Stimulated activated CD4-positive, alpha-beta T cell treated with anti-CD3 and anti-CD28 coated beads, TNF-alpha, amount 100 ng/mL, for 4 hours (primary cell): ENCODE results near the gene TTC7B.
A peak's percentile ranks its signal among the peaks of the same experiment; 100 is the strongest.
"Not testable (repeated sequence)": the region's sequence is repeated elsewhere in the genome, so short reads cannot be mapped to it uniquely, and the experiment has no call there.

Experiments used
- DNase-seq, 3 experiments: peaks; one replicate each; pipeline ENCODE4 v3.0.0-alpha.2; 2020; ENCODE audit warnings: low read depth in 3 of 3

Gene TTC7B

GRCh38 chr14:90527978-90528377, 288.3 kb downstream of the TTC7B start:
- DNase-seq: no peak

GRCh38 chr14:90526536-90526935, 289.7 kb downstream of the TTC7B start:
- not testable (repeated sequence) for DNase-seq

GRCh38 chr14:90525353-90526028, 290.7 kb downstream of the TTC7B start:
- not testable (repeated sequence) for DNase-seq

GRCh38 chr14:90523961-90524875, 292.0 kb downstream of the TTC7B start:
- no peak for DNase-seq

GRCh38 chr14:90523544-90523943, 292.7 kb downstream of the TTC7B start:
- DNase-seq: no peak

GRCh38 chr14:90522571-90523191, 293.5 kb downstream of the TTC7B start:
- no peak for DNase-seq

- no peak for DNase-seq
These were observed 294.2 kb downstream of the TTC7B start for GRCh38 chr14:90521930-90522483.

GRCh38 chr14:90521084-90521929, 294.9 kb downstream of the TTC7B start:
- no peak for DNase-seq

GRCh38 chr14:90520326-90520725, 295.9 kb downstream of the TTC7B start:
- DNase-seq: no peak

- no peak for DNase-seq
These were observed 296.8 kb downstream of the TTC7B start for GRCh38 chr14:90519262-90519920.

GRCh38 chr14:90518941-90519256, 297.3 kb downstream of the TTC7B start:
- peak; percentile 8 to 18 (median 13) for DNase-seq

- DNase-seq: no peak
These were observed 297.9 kb downstream of the TTC7B start for GRCh38 chr14:90518069-90518940.

GRCh38 chr14:90517076-90517841, 299.0 kb downstream of the TTC7B start:
- DNase-seq: no peak

- no peak for DNase-seq
These were observed 301.7 kb downstream of the TTC7B start for GRCh38 chr14:90514566-90514965.

- DNase-seq: no peak
These were observed 302.2 kb downstream of the TTC7B start for GRCh38 chr14:90514015-90514398.

- DNase-seq: no peak
These were observed 302.8 kb downstream of the TTC7B start for GRCh38 chr14:90513161-90514014.

GRCh38 chr14:90512329-90512991, 303.8 kb downstream of the TTC7B start:
- no peak for DNase-seq
